Suprapubic skin (tissue), 4 donors: ENCODE data around the gene SLC25A22.
A peak's percentile ranks its signal among the peaks of the same experiment; 100 is the strongest.

Source experiments
- POLR2A ChIP-seq, 2 donors: fragments of 450-650 bp; IDR thresholded peaks; one replicate each; pipeline ENCODE4 v1.6.1; 2017; ENCODE audit warnings: antibody characterized with exemption in 2 of 2, mild to moderate bottlenecking in 2 of 2, moderate library complexity in 2 of 2
- POLR2AphosphoS5 ChIP-seq, 3 donors: sonication (generic); formaldehyde crosslinking; IDR thresholded peaks; one replicate each; pipeline ENCODE4 v1.6.1; 2017; ENCODE audit warnings: antibody characterized with exemption in 3 of 3
- TF ChIP-seq, protein P1 (sequence below), 2 donors: fragments of 200-600 bp in 1 of 2; fragments of 450-650 bp in 1 of 2; sonication (generic) in 1 of 2; IDR thresholded peaks; one replicate each; pipeline ENCODE4 v1.5.1; 2016 to 2019; ENCODE audit warnings: antibody characterized with exemption in 2 of 2, mild to moderate bottlenecking in 1 of 2, moderate library complexity in 1 of 2

DNA sequence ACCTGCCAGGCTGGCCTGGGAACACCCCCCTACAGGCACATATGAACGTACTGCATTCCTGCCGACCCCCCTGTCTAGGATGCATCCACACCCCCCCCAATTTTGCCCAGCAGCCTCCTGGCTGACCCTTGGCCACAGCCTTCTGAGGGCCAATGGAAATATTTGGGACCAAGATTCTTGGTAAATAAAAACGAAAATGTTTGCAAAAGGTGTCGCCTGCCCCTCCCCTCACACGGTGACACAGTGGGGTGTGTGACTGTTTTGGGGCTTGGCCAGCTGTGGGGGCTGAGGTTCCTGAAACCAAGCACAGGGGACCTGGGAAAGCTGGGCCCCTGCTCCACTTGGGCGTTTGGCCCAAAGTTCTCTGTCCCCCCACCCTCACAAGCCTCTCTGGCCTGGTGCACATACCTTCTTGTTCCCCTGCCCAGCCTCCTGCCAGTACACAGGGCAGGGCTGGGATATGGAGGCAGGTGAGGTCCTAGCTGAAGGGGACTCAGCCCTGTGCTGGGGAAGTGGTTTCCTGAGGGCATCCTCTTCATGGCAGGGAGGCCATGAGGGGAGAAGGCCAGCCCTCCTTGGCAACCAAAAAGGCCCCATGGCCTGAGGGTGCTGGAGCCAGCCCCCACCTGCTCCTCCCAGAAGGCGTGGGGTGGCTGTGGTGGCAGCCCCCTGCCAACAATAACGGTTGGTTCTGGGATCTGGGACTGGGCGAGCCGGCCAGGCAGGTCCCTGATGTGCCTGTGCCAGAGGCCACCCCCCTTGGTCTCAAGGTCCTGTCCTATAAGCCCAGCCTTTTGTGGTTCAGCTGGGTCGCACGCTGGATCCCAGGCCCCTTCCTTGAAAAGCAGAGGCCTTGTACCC lies 27.5 kb upstream of the SLC25A22 start:
- TF ChIP-seq POLR2A (IDR thresholded peaks at IDR 0.05): no peak
- TF ChIP-seq, protein P1, sequence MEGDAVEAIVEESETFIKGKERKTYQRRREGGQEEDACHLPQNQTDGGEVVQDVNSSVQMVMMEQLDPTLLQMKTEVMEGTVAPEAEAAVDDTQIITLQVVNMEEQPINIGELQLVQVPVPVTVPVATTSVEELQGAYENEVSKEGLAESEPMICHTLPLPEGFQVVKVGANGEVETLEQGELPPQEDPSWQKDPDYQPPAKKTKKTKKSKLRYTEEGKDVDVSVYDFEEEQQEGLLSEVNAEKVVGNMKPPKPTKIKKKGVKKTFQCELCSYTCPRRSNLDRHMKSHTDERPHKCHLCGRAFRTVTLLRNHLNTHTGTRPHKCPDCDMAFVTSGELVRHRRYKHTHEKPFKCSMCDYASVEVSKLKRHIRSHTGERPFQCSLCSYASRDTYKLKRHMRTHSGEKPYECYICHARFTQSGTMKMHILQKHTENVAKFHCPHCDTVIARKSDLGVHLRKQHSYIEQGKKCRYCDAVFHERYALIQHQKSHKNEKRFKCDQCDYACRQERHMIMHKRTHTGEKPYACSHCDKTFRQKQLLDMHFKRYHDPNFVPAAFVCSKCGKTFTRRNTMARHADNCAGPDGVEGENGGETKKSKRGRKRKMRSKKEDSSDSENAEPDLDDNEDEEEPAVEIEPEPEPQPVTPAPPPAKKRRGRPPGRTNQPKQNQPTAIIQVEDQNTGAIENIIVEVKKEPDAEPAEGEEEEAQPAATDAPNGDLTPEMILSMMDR (IDR thresholded peaks at IDR 0.05): no peak
- TF ChIP-seq POLR2AphosphoS5 (IDR thresholded peaks at IDR 0.05): peak in 1 of 3 donors; percentile 53
